MM.1S (cell line): Measurements from ENCODE around the gene RBBP5.

Source experiments
- DNase-seq: peaks from one replicate; pipeline ENCODE4 v3.0.0-alpha.2; 2015
- H2AFZ ChIP-seq: fragments of 300-600 bp; sonication (generic); 2 replicates; pipeline ENCODE4 v1.6.0; 2016; ENCODE audit warnings: antibody characterized with exemption, low read length
- H3F3A ChIP-seq: fragments of 300-600 bp; sonication (generic); 2 replicates; pipeline ENCODE4 v1.6.1; 2016; ENCODE audit warnings: mild to moderate bottlenecking, antibody characterized with exemption, low read length, moderate library complexity, mixed read lengths; ENCODE audit not compliant: insufficient read depth
- H3K27ac ChIP-seq: fragments of 300-600 bp; sonication (generic); 2 replicates; pipeline ENCODE4 v1.5.1; 2016; ENCODE audit warnings: mild to moderate bottlenecking, low read length
- H3K27me3 ChIP-seq: fragments of 300-600 bp; sonication (generic); replicated peaks from 2 replicates; pipeline ENCODE4 v1.6.0; 2016; ENCODE audit warnings: low read length; ENCODE audit not compliant: insufficient read depth
- H3K36me3 ChIP-seq: fragments of 300-600 bp; sonication (generic); replicated peaks from 2 replicates; pipeline ENCODE4 v1.6.1; 2016; ENCODE audit warnings: mild to moderate bottlenecking, low read length, mixed read lengths; ENCODE audit not compliant: insufficient read depth
- H3K4me1 ChIP-seq: fragments of 300-600 bp; sonication (generic); 2 replicates; pipeline ENCODE4 v1.6.1; 2016; ENCODE audit warnings: low read length, mixed read lengths
- H3K4me2 ChIP-seq: fragments of 300-600 bp; sonication (generic); 2 replicates; pipeline ENCODE4 v1.6.0; 2016; ENCODE audit warnings: low read depth, low read length
- H3K4me3 ChIP-seq: fragments of 300-600 bp; sonication (generic); 2 replicates; pipeline ENCODE4 v1.5.1; 2016; ENCODE audit warnings: low read length, mixed read lengths
- H3K79me2 ChIP-seq: fragments of 300-600 bp; sonication (generic); 2 replicates; pipeline ENCODE4 v1.6.1; 2016; ENCODE audit warnings: mixed run types, low read length, mixed read lengths
- H3K9ac ChIP-seq: fragments of 300-600 bp; sonication (generic); 2 replicates; pipeline ENCODE4 v1.6.1; 2016; ENCODE audit warnings: low read length, mixed read lengths
- H3K9me2 ChIP-seq: fragments of 300-600 bp; sonication (generic); replicated peaks from 2 replicates; pipeline ENCODE4 v1.6.1; 2016; ENCODE audit warnings: mild to moderate bottlenecking, low read length, mixed read lengths; ENCODE audit not compliant: insufficient read depth
- H3K9me3 ChIP-seq: fragments of 300-600 bp; sonication (generic); replicated peaks from 2 replicates; pipeline ENCODE4 v1.6.1; 2016; ENCODE audit warnings: mild to moderate bottlenecking, low read length, mixed read lengths; ENCODE audit not compliant: insufficient read depth
- H4K20me1 ChIP-seq: fragments of 300-600 bp; sonication (generic); 2 replicates; pipeline ENCODE4 v1.6.1; 2016; ENCODE audit warnings: mild to moderate bottlenecking, low read length, moderate library complexity, mixed read lengths; ENCODE audit not compliant: insufficient read depth
- EZH2 ChIP-seq: fragments of 300-600 bp; sonication (generic); optimal IDR thresholded peaks from 2 replicates; pipeline ENCODE3; 2017; ENCODE audit warnings: low read depth, mild to moderate bottlenecking, antibody characterized with exemption, low read length, mixed read lengths
- EZH2phosphoT487 ChIP-seq: fragments of 300-600 bp; sonication (generic); IDR thresholded peaks from 2 replicates; pipeline ENCODE4 v1.6.1; 2018; ENCODE audit warnings: antibody characterized with exemption, low read length
- TF ChIP-seq, protein P1 (sequence below): fragments of 300-600 bp; sonication (generic); IDR thresholded peaks from 2 replicates; pipeline ENCODE4 v1.5.1; 2016; ENCODE audit warnings: antibody characterized with exemption, low read length, mixed read lengths

Gene RBBP5

DNA sequence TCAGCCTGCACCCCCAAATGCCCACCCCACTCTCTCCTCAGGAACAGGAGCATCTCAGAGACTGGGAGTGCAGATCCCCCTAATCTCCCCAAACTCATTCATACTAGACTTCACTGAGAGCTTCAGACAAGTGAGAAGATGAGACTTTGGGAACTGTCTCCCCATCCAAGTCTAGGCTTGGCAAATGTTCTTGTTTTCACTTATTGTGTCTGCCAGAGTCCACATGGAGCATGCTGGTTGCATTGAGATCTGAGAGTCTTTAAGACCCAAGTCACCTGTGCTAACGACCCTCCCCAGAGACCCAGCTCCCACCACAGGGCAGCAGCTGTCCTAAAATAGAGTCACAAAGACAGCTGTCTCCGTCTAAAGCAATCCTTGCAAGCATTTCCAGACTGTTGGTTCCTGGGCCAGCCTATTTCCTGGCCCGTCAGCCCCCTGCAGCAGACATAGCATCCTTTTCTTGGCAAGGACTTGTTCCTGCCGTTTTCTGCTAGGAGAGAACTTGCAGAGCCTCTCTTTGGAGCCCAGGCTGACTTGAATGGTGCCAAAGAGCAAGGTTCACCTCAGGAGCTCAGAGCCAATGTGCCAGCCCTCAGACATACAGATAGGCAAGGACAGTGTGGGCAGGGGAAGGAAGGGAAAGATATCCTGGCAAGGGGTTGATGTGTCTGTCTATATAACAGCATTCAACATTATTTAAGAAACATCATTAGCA lies 80.6 kb downstream of the RBBP5 start:
- H3K4me2 ChIP-seq, result no peak overlapping the region
- no peaks in the 10 kb centered on the region for H3F3A ChIP-seq
- no peak overlapping the region for H3K27ac ChIP-seq
- H3K9me2 ChIP-seq, result no peaks in the 10 kb centered on the region
- H3K9ac ChIP-seq, result no peak overlapping the region
- no peaks in the 10 kb centered on the region for H3K9me3 ChIP-seq
- H3K27me3 ChIP-seq, result peaks cover 67% of the 10 kb centered on the region
- no peaks in the 10 kb centered on the region for H4K20me1 ChIP-seq
- H3K4me3 ChIP-seq, result no peak overlapping the region
- no peaks in the 10 kb centered on the region for H3K4me1 ChIP-seq
- no peak for DNase-seq
- no peak overlapping the region for H2AFZ ChIP-seq
- H3K79me2 ChIP-seq, result no peaks in the 10 kb centered on the region
- TF ChIP-seq, protein P1, sequence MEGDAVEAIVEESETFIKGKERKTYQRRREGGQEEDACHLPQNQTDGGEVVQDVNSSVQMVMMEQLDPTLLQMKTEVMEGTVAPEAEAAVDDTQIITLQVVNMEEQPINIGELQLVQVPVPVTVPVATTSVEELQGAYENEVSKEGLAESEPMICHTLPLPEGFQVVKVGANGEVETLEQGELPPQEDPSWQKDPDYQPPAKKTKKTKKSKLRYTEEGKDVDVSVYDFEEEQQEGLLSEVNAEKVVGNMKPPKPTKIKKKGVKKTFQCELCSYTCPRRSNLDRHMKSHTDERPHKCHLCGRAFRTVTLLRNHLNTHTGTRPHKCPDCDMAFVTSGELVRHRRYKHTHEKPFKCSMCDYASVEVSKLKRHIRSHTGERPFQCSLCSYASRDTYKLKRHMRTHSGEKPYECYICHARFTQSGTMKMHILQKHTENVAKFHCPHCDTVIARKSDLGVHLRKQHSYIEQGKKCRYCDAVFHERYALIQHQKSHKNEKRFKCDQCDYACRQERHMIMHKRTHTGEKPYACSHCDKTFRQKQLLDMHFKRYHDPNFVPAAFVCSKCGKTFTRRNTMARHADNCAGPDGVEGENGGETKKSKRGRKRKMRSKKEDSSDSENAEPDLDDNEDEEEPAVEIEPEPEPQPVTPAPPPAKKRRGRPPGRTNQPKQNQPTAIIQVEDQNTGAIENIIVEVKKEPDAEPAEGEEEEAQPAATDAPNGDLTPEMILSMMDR, result no peak
- TF ChIP-seq EZH2 (no peak), EZH2phosphoT487 (no peak)
- no peaks in the 10 kb centered on the region for H3K36me3 ChIP-seq

DNA sequence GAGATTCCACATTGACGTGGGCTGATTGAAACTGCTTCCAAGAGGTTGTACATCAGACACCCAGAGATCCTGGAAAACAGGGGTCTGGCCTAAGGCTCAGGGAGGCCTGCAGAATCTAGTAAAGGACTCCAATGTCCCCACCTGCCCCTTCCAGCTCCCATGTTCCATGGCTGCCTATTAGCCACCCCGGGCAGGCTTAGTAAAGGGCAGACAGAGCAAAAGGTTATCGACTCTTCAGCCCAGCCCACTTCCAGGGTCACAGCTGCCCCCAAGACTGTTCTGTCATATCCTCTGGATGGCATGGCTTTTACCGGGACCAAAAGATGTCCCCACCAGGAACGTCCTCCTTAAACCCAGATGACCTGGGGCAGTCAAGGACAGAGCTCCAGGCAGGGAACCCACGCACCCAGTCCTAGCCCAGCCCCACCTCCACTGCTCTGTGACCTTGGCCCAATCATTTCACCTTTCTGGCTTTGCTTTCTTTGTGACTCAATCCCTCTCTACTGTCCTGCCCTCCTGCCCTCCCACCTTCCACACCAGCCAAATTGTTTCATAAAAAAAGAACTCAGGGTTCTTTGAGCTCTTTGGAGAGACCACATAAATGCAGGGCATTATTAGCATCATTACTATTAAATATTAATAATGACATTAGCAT lies 83.5 kb downstream of the RBBP5 start:
- no peak overlapping the region for H3K4me3 ChIP-seq
- no peaks in the 10 kb centered on the region for H3K36me3 ChIP-seq
- H3K79me2 ChIP-seq, result no peaks in the 10 kb centered on the region
- TF ChIP-seq, protein P1, result no peak
- no peak for TF ChIP-seq EZH2phosphoT487
- no peak for TF ChIP-seq EZH2
- no peak overlapping the region for H3K27ac ChIP-seq
- no peaks in the 10 kb centered on the region for H3K4me1 ChIP-seq
- H3K9me3 ChIP-seq, result no peaks in the 10 kb centered on the region
- no peak for DNase-seq
- H3K27me3 ChIP-seq, result peaks cover 38% of the 10 kb centered on the region
- H4K20me1 ChIP-seq, result no peaks in the 10 kb centered on the region
- no peak overlapping the region for H3K9ac ChIP-seq
- no peak overlapping the region for H3K4me2 ChIP-seq
- no peaks in the 10 kb centered on the region for H3F3A ChIP-seq
- no peak overlapping the region for H2AFZ ChIP-seq
- no peaks in the 10 kb centered on the region for H3K9me2 ChIP-seq

DNA sequence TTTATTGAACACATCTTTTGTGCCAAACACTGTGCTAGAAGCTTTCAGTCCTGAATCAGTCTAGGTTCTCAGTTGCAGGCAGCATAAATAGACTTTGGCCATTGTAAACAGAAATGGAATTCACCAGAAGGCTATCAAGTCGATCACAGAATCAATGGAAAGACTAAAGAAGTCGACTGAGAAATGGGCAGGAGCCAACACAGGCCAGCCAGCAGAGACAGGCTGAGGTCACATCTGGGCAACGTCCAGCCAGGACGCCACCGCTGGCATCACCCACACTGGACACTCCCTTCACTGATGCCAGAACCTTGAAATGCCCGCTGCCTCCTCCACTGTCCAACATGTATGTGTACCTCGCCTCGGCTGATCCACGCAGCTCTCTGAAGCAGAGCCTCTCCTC lies 84.2 kb downstream of the RBBP5 start:
- no peak for TF ChIP-seq EZH2phosphoT487
- TF ChIP-seq, protein P1, result no peak
- TF ChIP-seq EZH2, result no peak
- no peak for DNase-seq
- Histone ChIP-seq H3K79me2 (no peaks in the 10 kb centered on the region), H2AFZ (no peak overlapping the region), H4K20me1 (no peaks in the 10 kb centered on the region), H3K9me3 (no peaks in the 10 kb centered on the region), H3K4me3 (no peak overlapping the region), H3K4me1 (no peaks in the 10 kb centered on the region), H3K4me2 (no peak overlapping the region), H3K27ac (no peak overlapping the region), H3K9ac (no peak overlapping the region), H3K9me2 (no peaks in the 10 kb centered on the region), H3F3A (no peaks in the 10 kb centered on the region), H3K36me3 (no peaks in the 10 kb centered on the region), H3K27me3 (peaks cover 38% of the 10 kb centered on the region)
